ENCODE data around the gene RIMOC1. TPM values are rescaled to one million over a fixed set of nuclear protein-coding genes. Genes with fewer than 3 reads are reported as not detected.
"Not testable (repeated sequence)": the region's sequence is repeated elsewhere in the genome, so short reads cannot be mapped to it uniquely, and the experiment has no call there.

RIMOC1 gene
- polyA plus RNA-seq, 1 donor (not counting 4 experiments of a cell fraction or from before 2014, with no cell fraction given) = 23.7 TPM

DNA sequence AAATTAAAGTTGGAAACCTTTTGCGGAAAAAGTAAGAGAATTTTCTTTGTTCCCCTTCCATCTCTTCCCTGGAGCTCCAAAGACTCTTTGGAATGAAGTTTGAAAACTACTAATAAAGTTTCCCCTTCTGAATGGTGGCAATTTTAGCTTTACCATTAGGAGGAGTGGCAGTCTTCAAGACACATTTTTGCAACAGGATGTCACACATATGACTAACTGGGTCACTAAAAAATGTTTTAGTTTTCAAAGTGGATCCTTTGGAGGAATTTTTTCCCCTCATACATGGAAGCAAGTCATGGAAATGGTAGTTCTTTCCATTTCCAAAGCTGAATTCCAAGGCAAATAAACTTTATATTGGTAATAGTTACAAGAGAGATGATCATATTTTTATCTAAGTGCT is 36.5 kb downstream of the RIMOC1 start:
- TF ChIP-seq, protein P1, sequence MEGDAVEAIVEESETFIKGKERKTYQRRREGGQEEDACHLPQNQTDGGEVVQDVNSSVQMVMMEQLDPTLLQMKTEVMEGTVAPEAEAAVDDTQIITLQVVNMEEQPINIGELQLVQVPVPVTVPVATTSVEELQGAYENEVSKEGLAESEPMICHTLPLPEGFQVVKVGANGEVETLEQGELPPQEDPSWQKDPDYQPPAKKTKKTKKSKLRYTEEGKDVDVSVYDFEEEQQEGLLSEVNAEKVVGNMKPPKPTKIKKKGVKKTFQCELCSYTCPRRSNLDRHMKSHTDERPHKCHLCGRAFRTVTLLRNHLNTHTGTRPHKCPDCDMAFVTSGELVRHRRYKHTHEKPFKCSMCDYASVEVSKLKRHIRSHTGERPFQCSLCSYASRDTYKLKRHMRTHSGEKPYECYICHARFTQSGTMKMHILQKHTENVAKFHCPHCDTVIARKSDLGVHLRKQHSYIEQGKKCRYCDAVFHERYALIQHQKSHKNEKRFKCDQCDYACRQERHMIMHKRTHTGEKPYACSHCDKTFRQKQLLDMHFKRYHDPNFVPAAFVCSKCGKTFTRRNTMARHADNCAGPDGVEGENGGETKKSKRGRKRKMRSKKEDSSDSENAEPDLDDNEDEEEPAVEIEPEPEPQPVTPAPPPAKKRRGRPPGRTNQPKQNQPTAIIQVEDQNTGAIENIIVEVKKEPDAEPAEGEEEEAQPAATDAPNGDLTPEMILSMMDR (optimal IDR thresholded peaks at IDR 0.05 in 1 of 3, IDR thresholded peaks at IDR 0.05 in 1 of 3, conservative IDR thresholded peaks at IDR 0.05 in 1 of 3; ENCODE audit: extremely low read depth in 1 of 3, insufficient read depth in 2 of 3, low read length in 3 of 3) = no peak
- no peak for TF ChIP-seq EZH2 (IDR thresholded peaks at IDR 0.05; ENCODE audit: low read length)
- no peak overlapping the region for H3K27ac ChIP-seq (ENCODE audit: control insufficient read depth, insufficient read depth, low read length)
- H4K20me1 ChIP-seq (ENCODE audit: control insufficient read depth, extremely low read depth, insufficient read depth, low read length) = no peaks in the 10 kb centered on the region
- H3K9ac ChIP-seq (ENCODE audit: control insufficient read depth, extremely low read depth, insufficient read depth, low read length) = no peak overlapping the region
- dilution Hi-C loops (cut with MboI; ENCODE audit: extremely low pct_ligation_motif_present, low sequenced_read_pairs) = no loop called here
- no peak for DNase-seq (ENCODE audit: low read depth, low spot score)
- no peak overlapping the region for H2AFZ ChIP-seq (ENCODE audit: control insufficient read depth, low read length)
- no peak overlapping the region for H3K4me3 ChIP-seq (ENCODE audit: control insufficient read depth in 2 of 3, extremely low read depth in 1 of 3, insufficient read depth in 2 of 3, low read depth in 1 of 3, low read length in 3 of 3)
- H3K79me2 ChIP-seq (ENCODE audit: control insufficient read depth, insufficient read depth, low read length) = no peaks in the 10 kb centered on the region
- peaks cover 0 to under 1% of the 10 kb centered on the region in 2 experiments for H3K36me3 ChIP-seq (ENCODE audit: control insufficient read depth in 2 of 2, extremely low read depth in 1 of 2, insufficient read depth in 2 of 2, low read length in 2 of 2)
- no peak for FAIRE-seq
- H3K9me3 ChIP-seq (ENCODE audit: control insufficient read depth, low read depth, low read length) = no peaks in the 10 kb centered on the region
- H3K27me3 ChIP-seq (ENCODE audit: control insufficient read depth, extremely low read depth, insufficient read depth, low read length) = no peaks in the 10 kb centered on the region
- H3K4me1 ChIP-seq (ENCODE audit: control insufficient read depth, extremely low read depth, insufficient read depth, low read length) = no peaks in the 10 kb centered on the region
- H3K9me1 ChIP-seq (ENCODE audit: control insufficient read depth, extremely low read depth, insufficient read depth, low read length) = no peaks in the 10 kb centered on the region
- no peak overlapping the region for H3K4me2 ChIP-seq (ENCODE audit: control insufficient read depth, extremely low read depth, insufficient read depth, low read depth, low read length)

DNA sequence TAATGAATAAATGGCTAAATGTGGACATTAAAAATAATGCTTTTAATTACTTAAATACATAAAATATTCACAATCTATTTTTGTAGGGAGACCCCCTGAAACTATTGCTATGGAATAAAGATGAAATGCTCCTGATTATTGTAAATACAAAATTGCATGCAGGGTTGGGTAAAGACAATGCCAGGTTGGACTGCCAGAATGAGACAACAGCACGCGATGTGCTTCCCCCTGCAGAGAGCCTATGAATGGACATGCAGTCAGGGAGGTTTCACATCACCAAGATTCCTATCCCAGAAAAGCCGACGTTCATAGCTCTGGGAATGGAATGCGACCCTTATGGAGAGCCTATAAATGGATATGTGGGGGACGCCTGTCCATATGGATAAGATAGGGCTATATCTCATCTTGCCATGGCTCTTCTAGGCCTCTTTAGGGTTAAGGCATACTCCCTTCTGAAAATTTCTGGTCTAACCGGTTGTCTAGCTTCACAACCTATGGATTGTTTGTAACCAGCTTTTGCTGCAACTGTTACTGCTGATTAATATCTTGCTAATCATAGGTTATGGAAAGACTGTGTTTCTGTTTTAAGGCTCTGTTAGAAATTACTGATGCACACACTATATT is 41.3 kb downstream of the RIMOC1 start:
- FAIRE-seq; dilution Hi-C loops (cut with MboI; ENCODE audit: extremely low pct_ligation_motif_present, low sequenced_read_pairs); H4K20me1 ChIP-seq (ENCODE audit: control insufficient read depth, extremely low read depth, insufficient read depth, low read length); H3K4me2 ChIP-seq (ENCODE audit: control insufficient read depth, extremely low read depth, insufficient read depth, low read depth, low read length); H3K27ac ChIP-seq (ENCODE audit: control insufficient read depth, insufficient read depth, low read length); H3K27me3 ChIP-seq (ENCODE audit: control insufficient read depth, extremely low read depth, insufficient read depth, low read length); H3K79me2 ChIP-seq (ENCODE audit: control insufficient read depth, insufficient read depth, low read length); H3K36me3 ChIP-seq (ENCODE audit: control insufficient read depth in 2 of 2, extremely low read depth in 1 of 2, insufficient read depth in 2 of 2, low read length in 2 of 2); H3K9me3 ChIP-seq (ENCODE audit: control insufficient read depth, low read depth, low read length); DNase-seq (ENCODE audit: low read depth, low spot score); H3K4me3 ChIP-seq (ENCODE audit: control insufficient read depth in 2 of 3, extremely low read depth in 1 of 3, insufficient read depth in 2 of 3, low read depth in 1 of 3, low read length in 3 of 3); H2AFZ ChIP-seq (ENCODE audit: control insufficient read depth, low read length); H3K9me1 ChIP-seq (ENCODE audit: control insufficient read depth, extremely low read depth, insufficient read depth, low read length); H3K4me1 ChIP-seq (ENCODE audit: control insufficient read depth, extremely low read depth, insufficient read depth, low read length); H3K9ac ChIP-seq (ENCODE audit: control insufficient read depth, extremely low read depth, insufficient read depth, low read length): not testable (repeated sequence)

DNA sequence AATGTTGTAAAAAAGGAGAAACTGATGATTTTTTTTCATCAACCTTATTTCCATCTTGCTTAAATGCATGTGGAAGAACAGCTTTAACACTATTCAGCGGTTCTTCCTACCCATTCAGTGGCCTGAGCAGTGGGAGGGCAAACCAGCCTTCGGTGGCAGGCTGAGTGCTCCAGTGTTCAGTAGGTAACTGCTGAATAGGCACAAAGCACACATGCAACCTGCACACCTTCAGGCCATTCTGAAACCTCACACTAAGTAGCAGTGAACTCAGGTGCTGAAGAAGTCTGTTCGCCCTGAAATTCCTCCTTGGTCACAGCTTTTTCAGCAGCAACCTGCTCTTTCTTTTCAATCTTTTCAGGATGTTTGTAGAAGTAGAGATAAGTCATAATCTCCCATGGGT is 47.1 kb downstream of the RIMOC1 start:
- H4K20me1 ChIP-seq (ENCODE audit: control insufficient read depth, extremely low read depth, insufficient read depth, low read length) = no peaks in the 10 kb centered on the region
- dilution Hi-C loops (cut with MboI; ENCODE audit: extremely low pct_ligation_motif_present, low sequenced_read_pairs) = no loop called here
- no peaks in the 10 kb centered on the region for H3K27me3 ChIP-seq (ENCODE audit: control insufficient read depth, extremely low read depth, insufficient read depth, low read length)
- DNase-seq (ENCODE audit: low read depth, low spot score) (no peak), FAIRE-seq (no peak)
- H3K36me3 ChIP-seq (ENCODE audit: control insufficient read depth in 2 of 2, extremely low read depth in 1 of 2, insufficient read depth in 2 of 2, low read length in 2 of 2) = no peaks in the 10 kb centered on the region
- TF ChIP-seq, protein P1 (optimal IDR thresholded peaks at IDR 0.05 in 1 of 3, IDR thresholded peaks at IDR 0.05 in 1 of 3, conservative IDR thresholded peaks at IDR 0.05 in 1 of 3; ENCODE audit: extremely low read depth in 1 of 3, insufficient read depth in 2 of 3, low read length in 3 of 3) = no peak
- TF ChIP-seq EZH2 (IDR thresholded peaks at IDR 0.05; ENCODE audit: low read length) = no peak
- no peaks in the 10 kb centered on the region for H3K9me3 ChIP-seq (ENCODE audit: control insufficient read depth, low read depth, low read length)
- H2AFZ ChIP-seq (ENCODE audit: control insufficient read depth, low read length) = no peak overlapping the region
- H3K79me2 ChIP-seq (ENCODE audit: control insufficient read depth, insufficient read depth, low read length) = no peaks in the 10 kb centered on the region
- H3K27ac ChIP-seq (ENCODE audit: control insufficient read depth, insufficient read depth, low read length) = no peak overlapping the region
- H3K4me2 ChIP-seq (ENCODE audit: control insufficient read depth, extremely low read depth, insufficient read depth, low read depth, low read length) = no peak overlapping the region
- no peaks in the 10 kb centered on the region for H3K9me1 ChIP-seq (ENCODE audit: control insufficient read depth, extremely low read depth, insufficient read depth, low read length)
- no peak overlapping the region for H3K9ac ChIP-seq (ENCODE audit: control insufficient read depth, extremely low read depth, insufficient read depth, low read length)
- H3K4me3 ChIP-seq (ENCODE audit: control insufficient read depth in 2 of 3, extremely low read depth in 1 of 3, insufficient read depth in 2 of 3, low read depth in 1 of 3, low read length in 3 of 3) = no peak overlapping the region
- H3K4me1 ChIP-seq (ENCODE audit: control insufficient read depth, extremely low read depth, insufficient read depth, low read length) = no peaks in the 10 kb centered on the region

All from keratinocyte (primary cell).